Measurements from ENCODE around the gene GLDN.

Gene GLDN

DNA sequence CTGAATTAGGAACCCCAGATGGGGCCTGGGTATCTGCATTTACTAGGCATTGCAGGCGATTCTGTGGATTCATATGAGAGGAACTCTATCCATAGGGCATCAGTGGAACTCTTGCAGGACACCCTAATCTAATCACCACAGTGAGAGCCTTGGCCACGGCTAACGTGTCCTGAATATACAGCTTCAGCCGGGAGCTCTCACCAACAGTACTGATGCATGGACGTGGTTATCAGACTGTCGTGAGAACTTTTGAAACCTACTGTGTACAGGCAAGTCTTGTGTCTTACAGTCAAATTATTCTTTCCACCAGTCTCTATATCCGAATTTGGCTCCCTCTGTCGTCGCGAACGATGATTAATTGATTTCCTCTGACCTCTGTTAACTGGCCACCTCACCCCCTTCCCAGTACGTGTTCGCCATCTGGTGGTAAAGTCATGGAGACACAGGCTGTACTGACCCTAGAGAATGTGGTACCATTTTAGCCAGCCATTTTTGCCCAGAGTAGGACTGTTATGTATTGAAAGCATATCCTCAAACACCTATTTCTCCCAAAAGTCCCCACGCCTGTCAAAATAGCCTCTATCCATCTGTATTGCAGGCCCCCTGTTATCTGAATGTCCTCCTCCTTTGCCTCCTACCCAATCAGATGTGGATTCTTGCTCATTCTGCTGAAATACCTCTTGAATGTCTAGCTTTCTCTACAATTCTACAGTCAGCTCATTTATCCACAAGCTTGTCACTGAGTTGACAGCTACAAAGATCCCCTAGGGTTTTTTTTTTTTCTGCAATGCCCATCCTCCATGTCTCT, 39.7 kb downstream of the GLDN start:
- ATAC-seq (peak; percentile 76), DNase-seq (peak; percentile 23)
- H3K4me1 Mint-ChIP-seq, result no peaks in the 10 kb centered on the region
- H3K36me3 Mint-ChIP-seq (ENCODE audit: low read depth), result no peaks in the 10 kb centered on the region
- no peak overlapping the region for H3K27ac Mint-ChIP-seq
- H3K4me3 Mint-ChIP-seq, result no peak overlapping the region
- peaks cover 16% of the 10 kb centered on the region for H3K27me3 Mint-ChIP-seq
- no peaks in the 10 kb centered on the region for H3K9me3 Mint-ChIP-seq

DNA sequence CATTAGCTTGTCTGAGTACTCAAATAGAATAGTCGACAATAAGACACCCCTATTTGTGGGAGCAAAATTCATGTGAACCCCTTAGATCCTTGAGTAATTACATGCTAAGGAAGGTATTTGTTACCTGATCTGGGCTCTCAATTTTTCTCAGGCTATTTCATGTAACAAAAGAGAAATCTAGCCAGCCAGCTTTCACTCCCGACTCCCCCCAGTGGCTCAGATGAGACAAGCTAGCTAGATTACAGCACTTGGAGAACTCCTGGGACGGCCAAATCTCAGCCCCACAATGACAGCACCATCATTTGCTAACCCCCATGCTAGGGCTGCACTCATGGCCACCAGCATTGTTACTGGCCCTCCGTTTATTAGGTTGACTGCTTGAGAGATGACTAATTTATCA, 41.3 kb downstream of the GLDN start:
- no peaks in the 10 kb centered on the region for H3K4me1 Mint-ChIP-seq
- peaks cover 17% of the 10 kb centered on the region for H3K27me3 Mint-ChIP-seq
- ATAC-seq, result no peak
- H3K27ac Mint-ChIP-seq, result no peak overlapping the region
- no peaks in the 10 kb centered on the region for H3K36me3 Mint-ChIP-seq (ENCODE audit: low read depth)
- no peak overlapping the region for H3K4me3 Mint-ChIP-seq
- DNase-seq, result no peak
- no peaks in the 10 kb centered on the region for H3K9me3 Mint-ChIP-seq

DNA sequence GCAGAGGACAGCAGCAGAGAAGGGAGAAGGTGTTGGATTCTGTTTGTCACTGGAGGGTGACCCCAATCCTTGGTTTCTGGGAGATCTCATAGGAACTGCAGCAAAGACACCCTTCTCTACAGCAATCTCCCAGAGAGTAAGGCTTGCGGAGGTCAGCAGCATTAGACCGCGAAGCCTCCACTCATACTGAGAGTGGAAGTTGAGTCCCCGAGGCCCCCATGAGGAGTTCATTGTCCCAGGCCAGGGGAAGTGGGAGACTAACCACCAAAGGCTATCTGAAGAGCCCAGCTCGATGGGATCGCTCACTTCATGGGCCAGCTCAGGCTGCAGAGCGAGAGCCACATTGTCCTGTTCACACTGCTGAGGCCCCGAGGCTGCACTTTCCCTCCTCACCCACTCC, 44.6 kb downstream of the GLDN start:
- DNase-seq, result no peak
- H3K4me1 Mint-ChIP-seq, result no peaks in the 10 kb centered on the region

GRCh38 chr15:51386486-51386885, 45.0 kb downstream of the GLDN start:
- Mint-ChIP-seq H3K4me1 (no peaks in the 10 kb centered on the region), H3K4me3 (no peak overlapping the region), H3K36me3 (ENCODE audit: low read depth) (no peaks in the 10 kb centered on the region), H3K27ac (no peak overlapping the region), H3K27me3 (peaks cover 14% of the 10 kb centered on the region), H3K9me3 (no peaks in the 10 kb centered on the region)
- no peak for ATAC-seq
- no peak for DNase-seq

More for the DNA sequence above, 44.6 kb downstream of the GLDN start:
- no peak overlapping the region for H3K27ac Mint-ChIP-seq
- no peaks in the 10 kb centered on the region for H3K9me3 Mint-ChIP-seq
- H3K27me3 Mint-ChIP-seq, result peaks cover 17% of the 10 kb centered on the region
- no peak overlapping the region for H3K4me3 Mint-ChIP-seq
- ATAC-seq, result no peak
- no peaks in the 10 kb centered on the region for H3K36me3 Mint-ChIP-seq (ENCODE audit: low read depth)

DNA sequence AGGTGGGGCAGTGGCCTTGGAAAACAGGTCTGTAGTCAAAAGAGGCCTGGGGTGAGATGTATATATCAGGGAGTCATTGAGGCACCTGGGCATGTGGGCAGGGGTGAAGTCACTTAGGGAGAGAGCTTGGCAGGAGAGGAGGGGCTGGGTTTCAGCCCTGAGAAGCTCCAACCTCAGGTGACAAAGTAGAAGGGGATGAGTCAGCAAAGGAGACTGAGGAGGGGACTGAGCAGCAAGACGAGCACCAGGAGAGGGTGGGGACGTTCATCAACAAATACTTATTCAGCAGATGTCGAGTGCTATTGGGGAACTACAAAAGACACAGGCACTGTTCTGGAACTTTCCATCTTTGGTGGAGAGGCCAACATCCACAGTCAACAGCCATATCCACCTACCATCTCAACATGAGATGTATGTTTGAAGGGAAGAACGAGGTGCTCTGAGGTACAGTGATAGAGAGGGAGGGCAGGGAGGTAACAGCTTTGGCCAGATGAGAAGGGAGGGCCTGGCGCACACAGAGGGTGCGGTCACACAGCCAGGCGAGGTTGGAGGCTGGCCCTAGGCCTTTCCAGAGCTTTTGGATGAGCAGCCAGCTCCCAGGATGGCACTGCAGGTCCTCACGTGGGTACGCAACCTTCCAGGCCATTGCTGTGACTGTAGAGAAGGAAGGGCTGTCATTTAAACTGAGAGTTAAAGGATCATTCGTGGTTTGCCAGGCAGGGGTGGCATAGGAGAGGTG, 45.7 kb downstream of the GLDN start:
- H3K27ac Mint-ChIP-seq, result peak overlapping the region; percentile 14
- H3K4me1 Mint-ChIP-seq, result no peaks in the 10 kb centered on the region
- H3K4me3 Mint-ChIP-seq, result no peak overlapping the region
- no peak for DNase-seq
- ATAC-seq, result no peak
- no peaks in the 10 kb centered on the region for H3K36me3 Mint-ChIP-seq (ENCODE audit: low read depth)
- peaks cover 11% of the 10 kb centered on the region for H3K27me3 Mint-ChIP-seq
- H3K9me3 Mint-ChIP-seq, result no peaks in the 10 kb centered on the region

- ATAC-seq (no peak), DNase-seq (no peak)
- H3K9me3 Mint-ChIP-seq, result no peaks in the 10 kb centered on the region
- no peaks in the 10 kb centered on the region for H3K4me1 Mint-ChIP-seq
- peaks cover 11% of the 10 kb centered on the region for H3K27me3 Mint-ChIP-seq
- H3K36me3 Mint-ChIP-seq (ENCODE audit: low read depth), result no peaks in the 10 kb centered on the region
- no peak overlapping the region for H3K4me3 Mint-ChIP-seq
- H3K27ac Mint-ChIP-seq, result no peak overlapping the region
These were observed 46.2 kb downstream of the GLDN start for GRCh38 chr15:51387699-51388041.

DNA sequence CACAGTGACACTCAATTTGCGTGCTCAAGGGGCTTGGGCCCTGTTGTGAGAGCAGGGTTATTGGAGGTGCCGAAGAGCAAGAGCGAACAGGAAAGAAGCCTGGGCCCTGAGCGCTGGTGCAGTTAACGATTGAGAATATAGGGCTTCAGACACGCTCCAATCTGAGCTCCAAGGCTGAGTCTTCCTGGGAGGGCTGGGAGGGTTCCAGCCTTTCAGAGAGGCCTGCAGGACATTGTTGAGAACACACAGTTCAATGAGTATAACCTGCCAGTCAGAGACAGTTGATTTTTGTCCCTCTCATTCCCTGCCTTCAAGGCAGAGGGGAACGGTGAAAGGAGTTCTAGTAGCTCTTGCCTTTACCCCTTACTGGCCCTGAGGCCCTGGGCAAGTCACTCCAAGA, 47.3 kb downstream of the GLDN start:
- Mint-ChIP-seq H3K27ac (no peak overlapping the region), H3K4me3 (no peak overlapping the region), H3K9me3 (no peaks in the 10 kb centered on the region), H3K36me3 (ENCODE audit: low read depth) (no peaks in the 10 kb centered on the region), H3K27me3 (peaks cover 1% of the 10 kb centered on the region), H3K4me1 (no peaks in the 10 kb centered on the region)
- ATAC-seq (no peak), DNase-seq (no peak)

DNA sequence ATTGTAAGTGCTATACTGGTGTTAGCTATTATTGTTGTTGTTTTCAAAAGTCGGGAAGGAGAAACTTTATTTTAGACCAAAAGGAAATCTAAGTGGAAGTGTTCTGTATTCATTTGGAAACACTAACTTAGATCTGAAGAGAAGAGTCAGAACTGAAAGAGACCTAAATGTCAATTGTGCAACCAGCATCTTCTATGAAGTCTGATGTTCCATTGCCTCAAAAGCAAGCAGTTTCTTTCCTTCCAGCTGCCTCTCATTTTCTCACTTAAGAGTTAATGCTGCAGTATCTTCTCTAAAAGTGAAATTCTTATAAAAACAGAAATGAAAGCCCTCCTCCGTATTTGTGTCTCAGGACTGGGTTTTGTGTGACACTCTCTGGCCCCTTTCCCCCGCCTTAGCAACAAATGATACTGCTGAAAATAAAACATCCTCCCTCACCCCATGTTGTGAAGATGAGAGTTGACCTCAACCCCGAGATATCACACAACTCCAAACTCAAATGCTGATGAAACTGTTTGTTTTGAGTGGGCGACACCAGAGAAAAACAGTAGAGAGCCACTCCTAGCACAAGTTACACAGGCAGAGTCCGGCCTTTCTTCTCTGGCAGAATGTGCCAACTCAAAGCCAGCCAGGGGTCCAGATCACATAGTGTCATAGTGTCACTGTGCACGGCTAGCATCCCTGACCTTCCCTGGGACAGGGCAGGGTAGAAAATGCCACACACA, 48.9 kb downstream of the GLDN start:
- no peak overlapping the region for H3K4me3 Mint-ChIP-seq
- H3K27ac Mint-ChIP-seq, result peak overlapping the region; percentile 19
- no peaks in the 10 kb centered on the region for H3K9me3 Mint-ChIP-seq
- DNase-seq, result no peak
- H3K27me3 Mint-ChIP-seq, result peaks cover 1% of the 10 kb centered on the region
- no peak for ATAC-seq
- H3K4me1 Mint-ChIP-seq, result no peaks in the 10 kb centered on the region
- H3K36me3 Mint-ChIP-seq (ENCODE audit: low read depth), result no peaks in the 10 kb centered on the region

DNA sequence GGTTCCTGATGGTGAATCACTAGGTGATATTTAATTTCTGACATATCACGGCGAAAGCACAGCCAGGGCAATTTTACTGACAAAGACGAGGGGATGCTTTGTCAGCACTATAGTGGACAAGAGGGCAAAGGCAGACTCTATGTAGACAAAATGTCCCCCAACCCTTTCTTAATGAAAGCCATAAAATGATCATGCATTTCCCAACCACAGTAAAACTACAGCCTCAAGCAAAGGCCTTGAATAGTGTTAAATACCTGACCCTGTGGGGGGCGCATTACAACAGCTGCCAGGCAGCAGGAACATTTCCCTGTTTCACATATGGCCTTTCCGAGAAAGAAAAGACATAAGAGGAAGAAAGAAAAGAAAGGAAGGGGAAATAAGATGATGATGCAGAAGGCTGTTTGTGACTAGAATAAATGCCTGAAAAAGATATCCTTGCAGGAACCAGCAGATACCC, 49.5 kb downstream of the GLDN start:
- Mint-ChIP-seq H3K27ac (no peak overlapping the region), H3K36me3 (ENCODE audit: low read depth) (no peaks in the 10 kb centered on the region), H3K27me3 (peaks cover 1% of the 10 kb centered on the region), H3K4me3 (no peak overlapping the region), H3K4me1 (no peaks in the 10 kb centered on the region), H3K9me3 (no peaks in the 10 kb centered on the region)
- DNase-seq (no peak), ATAC-seq (no peak)

DNA sequence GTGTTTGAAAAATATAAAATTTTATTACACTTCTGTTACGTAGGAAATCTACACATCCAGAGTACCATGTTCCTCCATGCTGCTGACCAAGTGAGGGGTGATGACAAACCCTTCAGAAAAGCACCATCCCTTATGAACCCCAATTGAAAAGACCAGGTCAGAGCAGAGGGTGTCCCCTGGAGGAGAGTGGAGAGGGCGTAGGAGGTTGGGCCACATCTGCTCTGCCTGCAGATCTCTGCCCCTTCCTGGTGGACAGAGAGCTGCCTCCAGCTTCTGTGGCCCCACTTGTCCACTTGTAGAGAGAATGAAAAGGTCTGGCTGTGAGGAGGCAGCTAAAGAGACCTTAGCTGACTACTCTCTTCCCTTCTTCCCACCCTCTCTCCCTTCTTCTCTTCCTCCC, 55.5 kb downstream of the GLDN start:
- H3K4me3 Mint-ChIP-seq, result no peak overlapping the region

DNA sequence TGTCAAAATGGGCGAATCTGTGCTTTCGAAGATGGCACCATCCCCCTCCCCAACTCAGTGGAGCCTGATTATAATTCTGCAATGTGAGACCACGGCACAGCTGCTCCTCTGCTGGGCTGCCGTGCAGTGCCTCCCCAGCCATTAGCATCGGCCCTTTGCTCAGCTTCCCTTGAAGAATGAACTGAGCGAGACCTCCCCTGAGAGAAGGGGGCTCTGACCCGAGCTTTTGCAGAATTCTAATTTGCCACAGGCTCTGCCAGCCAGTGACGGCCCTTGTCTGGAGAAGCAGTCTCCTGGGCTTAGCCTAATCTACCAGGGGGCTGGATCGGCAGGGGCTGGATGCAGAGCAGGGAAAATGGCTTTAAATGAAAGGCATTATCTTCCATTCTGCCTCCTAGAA, 57.2 kb downstream of the GLDN start:
- H3K4me1 Mint-ChIP-seq, result no peaks in the 10 kb centered on the region
- H3K9me3 Mint-ChIP-seq, result no peaks in the 10 kb centered on the region
- no peaks in the 10 kb centered on the region for H3K36me3 Mint-ChIP-seq (ENCODE audit: low read depth)
- no peak overlapping the region for H3K4me3 Mint-ChIP-seq
- H3K27me3 Mint-ChIP-seq, result peaks cover 4% of the 10 kb centered on the region
- ATAC-seq (no peak), DNase-seq (no peak)
- H3K27ac Mint-ChIP-seq, result no peak overlapping the region

More for the DNA sequence above, 55.5 kb downstream of the GLDN start:
- H3K9me3 Mint-ChIP-seq, result no peaks in the 10 kb centered on the region
- H3K27me3 Mint-ChIP-seq, result peaks cover 2% of the 10 kb centered on the region
- no peak for DNase-seq
- no peak overlapping the region for H3K27ac Mint-ChIP-seq
- ATAC-seq, result no peak
- no peaks in the 10 kb centered on the region for H3K4me1 Mint-ChIP-seq
- no peaks in the 10 kb centered on the region for H3K36me3 Mint-ChIP-seq (ENCODE audit: low read depth)

GRCh38 chr15:51401051-51401780, 59.8 kb downstream of the GLDN start:
- Mint-ChIP-seq H3K27me3 (peaks cover 7% of the 10 kb centered on the region), H3K27ac (no peak overlapping the region), H3K4me1 (no peaks in the 10 kb centered on the region), H3K4me3 (no peak overlapping the region), H3K36me3 (ENCODE audit: low read depth) (no peaks in the 10 kb centered on the region), H3K9me3 (no peaks in the 10 kb centered on the region)
- ATAC-seq (no peak), DNase-seq (no peak)

DNA sequence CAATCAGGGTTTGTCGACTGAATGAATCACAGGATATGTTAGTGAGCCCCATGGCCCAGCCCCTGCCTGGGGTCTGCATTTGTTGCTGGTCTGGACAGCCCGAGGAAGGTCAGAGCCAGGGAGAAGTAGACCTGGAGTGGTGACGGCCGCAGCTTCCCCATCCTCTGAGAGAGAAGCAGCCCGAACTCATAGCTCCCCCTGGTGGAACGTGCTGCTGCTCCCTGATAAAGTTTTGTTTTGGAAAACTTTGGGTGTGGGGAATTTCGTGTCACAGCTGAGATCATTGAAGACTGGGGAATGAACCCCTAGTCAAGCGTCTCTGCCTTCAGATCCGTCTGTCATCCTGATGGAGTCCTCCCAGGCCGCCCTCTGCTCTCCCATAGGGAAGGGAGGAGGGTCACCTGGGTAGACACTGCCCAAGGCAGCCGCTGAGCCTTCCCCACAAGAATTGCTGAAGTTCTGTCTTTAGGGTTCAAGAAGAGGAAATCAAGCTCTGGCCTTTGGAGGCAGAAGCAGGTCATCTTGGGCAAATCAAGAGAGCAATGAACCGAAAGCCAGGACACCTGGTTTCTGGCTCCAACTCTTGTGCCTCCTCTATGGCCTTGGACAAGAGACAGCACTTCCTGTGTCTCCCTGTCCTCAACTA, 60.5 kb downstream of the GLDN start:
- DNase-seq, result peak; percentile 6
- no peak for ATAC-seq
- Mint-ChIP-seq H3K9me3 (no peaks in the 10 kb centered on the region), H3K36me3 (ENCODE audit: low read depth) (no peaks in the 10 kb centered on the region), H3K4me3 (no peak overlapping the region), H3K27me3 (peaks cover 7% of the 10 kb centered on the region), H3K4me1 (no peaks in the 10 kb centered on the region), H3K27ac (no peak overlapping the region)

Measured in activated naive CD8-positive, alpha-beta T cell treated with anti-CD3 and anti-CD28 coated beads, Interleukin-2, amount 50 U/mL, for 24 hours (primary cell).